Mucosa of rectum (tissue), 2 donors: ENCODE measurements around the gene ARHGAP21.

ENCODE experiments used
- H3K27ac ChIP-seq, 2 donors: one replicate each; pipeline ENCODE4 v1.7.0; 2013; ENCODE audit warnings: inconsistent platforms in 2 of 2, low read depth in 2 of 2, low read length in 2 of 2
- H3K27me3 ChIP-seq, 2 donors: one replicate each; pipeline ENCODE4 v1.7.0; 2013; ENCODE audit warnings: low read length in 2 of 2; ENCODE audit not compliant: control insufficient read depth in 2 of 2, insufficient read depth in 2 of 2
- H3K36me3 ChIP-seq, 2 donors: one replicate each; pipeline ENCODE4 v1.7.0; 2013; ENCODE audit warnings: low read length in 2 of 2; ENCODE audit not compliant: control insufficient read depth in 2 of 2, insufficient read depth in 2 of 2
- H3K4me1 ChIP-seq, 2 donors: one replicate each; pipeline ENCODE4 v1.7.0; 2013; ENCODE audit warnings: low read length in 2 of 2, mild to moderate bottlenecking in 1 of 2; ENCODE audit not compliant: control insufficient read depth in 2 of 2, insufficient read depth in 2 of 2
- H3K4me3 ChIP-seq, 2 donors: one replicate each; pipeline ENCODE4 v1.7.0; 2013; ENCODE audit warnings: low read length in 2 of 2
- H3K9ac ChIP-seq, 2 donors: one replicate each; pipeline ENCODE4 v1.7.0; 2013; ENCODE audit warnings: low read length in 2 of 2, low read depth in 1 of 2, mild to moderate bottlenecking in 1 of 2
- H3K9me3 ChIP-seq, 2 donors: one replicate each; pipeline ENCODE4 v1.7.0; 2013; ENCODE audit warnings: low read length in 2 of 2; ENCODE audit not compliant: control insufficient read depth in 2 of 2
- donor health status: healthy.
- donor health status: Normal muscosa, but diverticular disease.

The ARHGAP21 gene

GRCh38 chr10:24690961-24691512, 32.6 kb downstream of the ARHGAP21 start:
- Histone ChIP-seq H3K4me1 (no peaks in the 10 kb centered on the region), H3K36me3 (no peaks in the 10 kb centered on the region), H3K9ac (no peak overlapping the region), H3K27me3 (no peaks in the 10 kb centered on the region), H3K9me3 (no peaks in the 10 kb centered on the region), H3K27ac (no peak overlapping the region), H3K4me3 (no peak overlapping the region)

GRCh38 chr10:24685958-24686540, 37.6 kb downstream of the ARHGAP21 start:
- H3K36me3 ChIP-seq = no peaks in the 10 kb centered on the region
- no peaks in the 10 kb centered on the region for H3K9me3 ChIP-seq
- H3K27me3 ChIP-seq = no peaks in the 10 kb centered on the region
- no peak overlapping the region for H3K4me3 ChIP-seq
- H3K4me1 ChIP-seq = peaks cover 3 to 7% of the 10 kb centered on the region in 2 donors
- H3K27ac ChIP-seq = no peak overlapping the region
- H3K9ac ChIP-seq = no peak overlapping the region

- Histone ChIP-seq H3K27ac (no peak overlapping the region), H3K36me3 (no peaks in the 10 kb centered on the region), H3K4me3 (no peak overlapping the region), H3K4me1 (peaks cover 4 to 11% of the 10 kb centered on the region in 2 donors), H3K9ac (no peak overlapping the region), H3K27me3 (no peaks in the 10 kb centered on the region), H3K9me3 (no peaks in the 10 kb centered on the region)
Observed at GRCh38 chr10:24683554-24683953, 40.1 kb downstream of the ARHGAP21 start.

- Histone ChIP-seq H3K36me3 (no peaks in the 10 kb centered on the region), H3K27ac (no peak overlapping the region), H3K4me3 (no peak overlapping the region), H3K4me1 (peaks cover 4 to 11% of the 10 kb centered on the region in 2 donors), H3K9ac (no peak overlapping the region), H3K27me3 (no peaks in the 10 kb centered on the region), H3K9me3 (no peaks in the 10 kb centered on the region)
Observed at GRCh38 chr10:24681572-24682088, 42.1 kb downstream of the ARHGAP21 start.

- no peaks in the 10 kb centered on the region for H3K36me3 ChIP-seq
- H3K4me1 ChIP-seq = peaks cover 4 to 11% of the 10 kb centered on the region in 2 donors
- H3K9me3 ChIP-seq = no peaks in the 10 kb centered on the region
- no peaks in the 10 kb centered on the region for H3K27me3 ChIP-seq
- no peak overlapping the region for H3K27ac ChIP-seq
- H3K9ac ChIP-seq = no peak overlapping the region
- no peak overlapping the region for H3K4me3 ChIP-seq
Observed at GRCh38 chr10:24680647-24681524, 42.8 kb downstream of the ARHGAP21 start.

GRCh38 chr10:24678757-24679156, 44.9 kb downstream of the ARHGAP21 start:
- Histone ChIP-seq H3K4me1 (peaks cover 4 to 11% of the 10 kb centered on the region in 2 donors), H3K9me3 (no peaks in the 10 kb centered on the region), H3K36me3 (no peaks in the 10 kb centered on the region), H3K27me3 (no peaks in the 10 kb centered on the region), H3K9ac (no peak overlapping the region), H3K27ac (no peak overlapping the region), H3K4me3 (no peak overlapping the region)

GRCh38 chr10:24674892-24675632, 48.6 kb downstream of the ARHGAP21 start:
- Histone ChIP-seq H3K9me3 (no peaks in the 10 kb centered on the region), H3K36me3 (no peaks in the 10 kb centered on the region), H3K4me3 (no peak overlapping the region), H3K27ac (no peak overlapping the region), H3K9ac (no peak overlapping the region), H3K4me1 (peaks cover 0 to 2% of the 10 kb centered on the region in 2 donors), H3K27me3 (no peaks in the 10 kb centered on the region)

- H3K4me3 ChIP-seq = no peak overlapping the region
- H3K9me3 ChIP-seq = no peaks in the 10 kb centered on the region
- H3K9ac ChIP-seq = no peak overlapping the region
- H3K4me1 ChIP-seq = peaks cover 0 to 2% of the 10 kb centered on the region in 2 donors
- H3K27ac ChIP-seq = no peak overlapping the region
- no peaks in the 10 kb centered on the region for H3K27me3 ChIP-seq
- peaks cover 5 to 10% of the 10 kb centered on the region in 2 donors for H3K36me3 ChIP-seq
Observed at GRCh38 chr10:24670964-24671670, 52.6 kb downstream of the ARHGAP21 start.

- Histone ChIP-seq H3K4me3 (no peak overlapping the region), H3K9ac (no peak overlapping the region)
Observed at GRCh38 chr10:24669285-24669852, 54.3 kb downstream of the ARHGAP21 start.

More at GRCh38 chr10:24669285-24669852, 54.3 kb downstream of the ARHGAP21 start:
- H3K27ac ChIP-seq = no peak overlapping the region
- no peaks in the 10 kb centered on the region for H3K27me3 ChIP-seq
- no peaks in the 10 kb centered on the region for H3K9me3 ChIP-seq
- H3K4me1 ChIP-seq = peaks cover 0 to 2% of the 10 kb centered on the region in 2 donors
- H3K36me3 ChIP-seq = peaks cover 5 to 12% of the 10 kb centered on the region in 2 donors
